ENCODE results near the gene DENND1B.

GRCh38 chr1:197485790-197486189 is 289.5 kb downstream of the DENND1B start:
- TF ChIP-seq EP300 (IDR thresholded peaks at IDR 0.05) (no peak), CTCF (IDR thresholded peaks at IDR 0.05) (no peak), POLR2A (IDR thresholded peaks at IDR 0.05) (no peak), POLR2AphosphoS5 (IDR thresholded peaks at IDR 0.05) (no peak)
